Non-pigmented ciliary epithelial cell (primary cell): Measurements from ENCODE around the gene HLA-DRB1.
A peak's percentile ranks its signal among the peaks of the same experiment; 100 is the strongest.
"Not testable (repeated sequence)": the region's sequence is repeated elsewhere in the genome, so short reads cannot be mapped to it uniquely, and the experiment has no call there.

Source experiments
- DNase-seq: peaks from one replicate; pipeline ENCODE4 v3.0.0-alpha.2; 2010; ENCODE audit warnings: low read depth

HLA-DRB1 gene

DNA sequence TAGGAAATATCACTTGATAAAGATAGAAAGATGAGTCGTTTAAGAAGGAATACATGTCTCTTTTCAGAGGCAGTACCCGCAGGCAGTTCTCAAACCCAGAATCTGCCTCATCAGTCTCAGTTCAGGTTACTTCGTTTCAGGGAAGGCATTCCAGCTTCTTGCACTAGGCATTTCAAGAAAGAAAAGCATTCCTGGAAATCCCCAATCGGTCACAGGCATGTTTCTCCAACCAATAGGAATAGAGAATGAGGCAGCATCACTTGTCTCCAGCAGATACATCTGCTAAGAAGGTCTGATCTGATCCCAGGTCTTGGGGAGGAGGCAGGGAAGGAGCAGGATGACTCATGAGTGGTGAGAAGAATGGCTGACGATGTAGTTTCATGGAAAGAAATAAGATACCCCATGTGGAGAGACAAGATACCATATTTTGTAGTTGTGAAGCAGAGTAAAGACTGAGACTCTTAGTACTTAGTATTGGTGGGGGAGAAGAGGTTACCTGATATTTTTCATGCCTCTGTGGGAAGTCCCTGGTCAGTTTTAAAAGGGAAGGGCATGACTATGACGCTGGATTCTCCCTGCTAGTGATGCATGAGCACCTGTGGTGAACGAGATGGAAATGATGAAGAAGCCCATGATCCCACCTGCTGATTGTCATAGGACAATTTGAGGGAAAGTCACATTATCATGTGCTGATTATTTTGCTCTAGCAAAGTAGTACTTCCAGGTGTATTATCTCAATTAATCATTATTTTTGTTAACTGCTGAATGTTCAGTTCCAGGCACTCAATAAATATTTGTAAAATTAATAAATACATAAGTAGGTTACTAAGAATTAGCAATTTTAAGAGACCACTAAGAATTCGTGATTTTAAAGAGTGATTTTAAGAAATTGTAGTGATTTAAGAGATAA lies 20.3 kb upstream of the HLA-DRB1 start:
- DNase-seq, result peak; percentile 79

DNA sequence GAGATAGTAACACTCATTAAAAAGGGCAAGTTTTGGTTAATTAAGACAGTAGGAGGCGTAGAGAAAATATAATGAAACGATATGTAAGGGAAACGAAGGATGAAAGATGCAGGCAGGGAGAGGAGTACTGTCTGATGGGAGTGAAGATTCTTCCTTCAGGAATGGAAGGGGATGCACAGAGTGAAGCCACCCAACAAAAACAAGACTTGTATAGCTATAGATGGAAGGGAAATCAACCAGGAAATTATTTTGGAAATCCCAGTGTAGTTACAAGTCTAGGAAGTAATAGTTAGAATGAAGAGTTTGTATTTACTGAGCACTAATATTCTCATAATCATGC lies 19.7 kb upstream of the HLA-DRB1 start:
- DNase-seq, result no peak

- no peak for DNase-seq
Observed at GRCh38 chr6:32608362-32608761, 18.7 kb upstream of the HLA-DRB1 start.

- no peak for DNase-seq
Observed at GRCh38 chr6:32607988-32608298, 18.3 kb upstream of the HLA-DRB1 start.

- DNase-seq, result no peak
Observed at GRCh38 chr6:32607263-32607987, 17.8 kb upstream of the HLA-DRB1 start.

DNA sequence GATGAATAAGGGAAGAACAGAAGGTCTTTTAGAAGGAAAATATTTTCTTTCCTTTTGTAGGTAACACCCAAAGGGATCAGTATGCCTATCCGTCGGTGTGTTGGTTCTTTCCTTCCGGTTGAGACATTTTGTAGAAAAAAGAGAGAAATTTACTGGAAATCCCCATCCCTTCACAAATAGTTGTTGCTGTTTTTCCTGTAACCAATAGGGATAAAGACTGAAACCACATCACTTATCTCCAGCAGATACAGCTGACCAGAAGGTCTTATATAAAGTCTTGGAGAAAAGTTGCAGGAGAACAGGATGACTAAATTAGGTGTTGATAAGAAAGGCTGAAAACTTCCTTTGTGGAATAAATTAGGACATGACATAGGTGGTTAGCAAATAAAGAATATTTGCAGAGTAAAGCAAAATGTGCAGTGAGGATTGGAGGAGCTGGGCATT lies 14.8 kb upstream of the HLA-DRB1 start:
- DNase-seq, result no peak

DNA sequence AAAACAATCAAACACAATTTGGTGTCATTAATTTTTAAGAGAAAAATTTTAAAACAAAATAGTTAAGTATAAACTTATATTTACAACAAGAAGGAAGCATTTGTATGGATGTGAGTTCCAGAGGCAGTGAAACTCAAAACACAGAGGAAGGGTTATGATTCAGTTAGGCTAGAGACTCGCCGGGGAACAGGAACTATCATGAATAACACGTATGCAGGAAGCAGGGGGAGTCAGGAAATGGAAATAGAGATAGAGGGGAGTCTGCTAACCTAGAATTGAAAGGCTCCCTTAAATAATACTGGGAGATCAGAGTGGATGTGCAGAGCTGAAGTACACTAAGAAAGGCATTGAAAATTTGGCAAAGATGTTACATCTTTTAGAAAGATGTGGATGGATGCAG lies 14.2 kb upstream of the HLA-DRB1 start:
- DNase-seq, result no peak

- DNase-seq, result no peak
Observed at GRCh38 chr6:32603222-32603621, 13.6 kb upstream of the HLA-DRB1 start.

DNA sequence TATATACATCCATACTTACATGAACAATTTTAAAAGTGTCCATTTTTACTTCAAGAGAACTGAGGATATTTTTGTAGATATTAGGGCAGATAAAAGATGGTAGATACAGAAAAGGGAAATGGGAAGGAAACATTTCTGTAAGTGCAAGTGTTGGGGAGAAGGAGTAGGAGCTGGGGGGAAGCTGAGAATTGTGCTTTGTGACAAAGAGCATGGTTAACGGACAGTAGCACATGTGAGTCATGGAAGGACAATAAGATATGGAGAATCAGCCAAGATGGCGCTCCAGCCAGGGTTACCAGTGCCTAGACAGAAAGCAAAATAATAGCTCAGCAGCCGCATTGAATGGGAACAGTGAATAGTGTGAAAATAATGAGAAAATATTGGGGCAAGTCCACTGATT lies 12.7 kb upstream of the HLA-DRB1 start:
- no peak for DNase-seq

DNA sequence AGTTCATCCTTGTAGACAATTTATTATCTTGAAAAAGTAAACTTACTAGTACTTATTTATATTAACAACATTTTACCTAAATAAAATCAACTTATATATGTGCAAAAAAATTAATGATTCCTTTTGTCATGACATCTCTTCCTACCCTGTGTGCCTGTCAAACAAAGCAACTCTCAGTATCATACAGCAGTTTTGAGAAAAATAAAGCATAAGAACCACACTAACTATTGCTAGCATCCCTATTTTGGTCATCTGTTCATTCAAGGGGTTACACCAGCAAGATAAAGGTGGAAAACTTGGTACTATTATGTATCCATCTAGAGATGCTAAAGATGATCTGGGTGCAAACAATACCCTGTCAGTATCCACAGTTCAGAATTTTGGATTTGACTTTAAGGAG lies 7.4 kb upstream of the HLA-DRB1 start:
- DNase-seq, result no peak

DNA sequence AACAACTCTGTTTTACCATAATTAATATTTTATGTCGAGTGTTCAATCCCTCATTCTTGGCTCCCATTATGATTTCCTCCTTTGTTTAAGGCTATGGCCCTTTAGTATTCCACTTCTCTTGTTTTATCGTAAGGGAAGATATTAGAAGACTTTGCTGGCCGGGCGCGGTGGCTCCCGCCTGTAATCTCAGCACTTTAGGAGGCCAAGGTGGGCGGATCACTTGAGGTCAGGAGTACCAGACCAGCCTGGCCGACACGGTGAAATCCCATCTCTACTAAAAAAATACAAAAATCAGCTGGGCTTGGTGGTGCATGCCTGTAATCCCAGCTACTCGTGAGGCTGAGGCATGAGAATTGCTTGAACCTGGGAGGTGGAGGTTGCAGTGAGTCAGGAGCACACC lies 1.1 kb upstream of the HLA-DRB1 start:
- not testable (repeated sequence) for DNase-seq

- no peak for DNase-seq
Observed at GRCh38 chr6:32588156-32588555, 1.5 kb downstream of the HLA-DRB1 start.

DNA sequence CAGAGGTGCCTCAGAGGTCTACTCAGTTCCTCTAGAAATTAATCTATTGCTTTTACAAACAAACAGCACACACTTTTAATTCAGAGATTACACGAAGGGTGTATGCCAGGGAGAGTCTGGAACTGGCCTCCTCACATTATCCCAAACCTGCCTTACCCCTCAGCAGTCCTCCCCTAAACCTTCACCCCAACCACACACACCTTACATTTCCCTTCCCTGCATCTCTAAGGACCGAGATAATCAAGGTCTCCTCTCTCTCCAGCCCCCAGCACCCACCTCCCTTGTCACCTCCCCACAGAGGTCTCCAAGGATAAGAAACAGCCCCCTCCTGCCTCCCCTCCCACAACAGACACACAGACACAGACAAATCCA lies 6.1 kb downstream of the HLA-DRB1 start:
- DNase-seq, result no peak

GRCh38 chr6:32581315-32582095 lies 8.1 kb downstream of the HLA-DRB1 start:
- no peak for DNase-seq

GRCh38 chr6:32580593-32580992 lies 9.1 kb downstream of the HLA-DRB1 start:
- no peak for DNase-seq

DNA sequence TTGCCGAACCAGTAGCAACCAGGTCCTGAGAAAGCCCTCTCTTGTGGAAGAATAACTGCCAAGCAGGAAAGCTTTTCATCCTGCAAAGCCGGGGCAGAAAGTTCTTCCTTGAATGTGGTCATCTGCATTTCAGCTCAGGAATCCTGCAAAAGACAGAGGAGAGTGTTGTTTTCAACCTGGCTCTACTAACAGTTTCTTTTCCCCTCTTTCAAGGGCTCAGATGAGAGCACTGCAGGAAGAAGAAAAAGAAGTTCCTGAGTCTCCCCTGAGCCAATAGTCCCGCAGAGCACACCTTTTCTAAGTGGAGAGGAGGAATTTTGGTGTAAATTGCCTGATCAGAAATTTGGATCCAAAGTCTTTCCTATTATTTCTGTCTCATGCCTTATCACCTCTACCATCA lies 10.7 kb downstream of the HLA-DRB1 start:
- no peak for DNase-seq

- not testable (repeated sequence) for DNase-seq
Observed at GRCh38 chr6:32577493-32577892, 12.2 kb downstream of the HLA-DRB1 start.

DNA sequence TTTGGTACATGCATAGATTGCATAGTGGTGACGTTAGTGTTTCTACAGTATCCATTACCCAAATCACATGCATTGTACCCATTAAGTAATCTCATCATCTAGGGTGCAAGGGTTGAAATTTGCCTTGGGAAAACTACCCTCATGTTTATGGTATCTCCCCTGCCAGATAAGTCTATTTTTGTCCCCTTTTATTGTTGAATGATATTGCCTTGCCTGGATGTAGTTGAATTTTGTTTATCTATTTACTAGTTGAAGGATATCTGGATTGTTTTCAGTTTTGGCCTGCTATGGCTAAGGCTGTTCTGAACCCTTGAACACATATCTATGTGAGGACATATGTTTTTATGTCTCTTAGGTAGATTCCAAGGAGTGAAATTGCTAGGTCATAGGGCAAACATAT lies 13.4 kb downstream of the HLA-DRB1 start:
- no peak for DNase-seq

DNA sequence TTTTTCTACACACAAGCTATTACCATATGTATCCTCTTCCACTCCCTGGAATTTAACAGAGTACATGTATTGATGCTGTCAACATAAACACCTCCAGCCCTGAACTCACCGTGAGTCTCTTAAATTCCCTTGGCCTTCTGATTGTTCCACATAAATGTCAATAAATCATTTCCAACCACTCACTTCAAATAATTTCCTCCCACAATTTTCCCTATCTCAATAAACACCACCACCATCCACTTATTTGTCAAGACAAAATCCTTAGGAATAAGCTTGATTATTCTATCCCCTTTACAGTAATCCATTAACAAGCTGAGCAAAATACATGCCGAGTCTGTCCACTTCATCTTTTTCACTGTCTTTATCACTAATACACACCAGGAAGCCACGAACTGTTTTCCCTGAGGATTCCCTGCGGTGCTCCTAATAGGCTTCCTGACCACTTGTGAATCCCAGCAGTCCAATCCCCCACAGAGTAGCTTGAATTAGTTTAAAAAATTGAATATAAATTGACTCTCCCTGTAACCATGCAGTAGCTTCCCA lies 19.2 kb downstream of the HLA-DRB1 start:
- DNase-seq, result no peak

GRCh38 chr6:32568561-32568960 lies 21.1 kb downstream of the HLA-DRB1 start:
- no peak for DNase-seq

- DNase-seq, result no peak
Observed at GRCh38 chr6:32566957-32567356, 22.7 kb downstream of the HLA-DRB1 start.

- DNase-seq, result no peak
Observed at GRCh38 chr6:32565511-32565910, 24.1 kb downstream of the HLA-DRB1 start.

- no peak for DNase-seq
Observed at GRCh38 chr6:32562940-32563339, 26.7 kb downstream of the HLA-DRB1 start.
